ENCODE results near the gene CNP.
"Not testable (repeated sequence)": the region's sequence is repeated elsewhere in the genome, so short reads cannot be mapped to it uniquely, and the experiment has no call there.

Gene CNP

GRCh38 chr17:42010266-42010680 lies 43.7 kb downstream of the CNP start:
- not testable (repeated sequence) for DNase-seq

GRCh38 chr17:42010898-42011516 lies 44.4 kb downstream of the CNP start:
- no peak for DNase-seq

GRCh38 chr17:42012363-42012762 lies 45.8 kb downstream of the CNP start:
- not testable (repeated sequence) for DNase-seq

DNA sequence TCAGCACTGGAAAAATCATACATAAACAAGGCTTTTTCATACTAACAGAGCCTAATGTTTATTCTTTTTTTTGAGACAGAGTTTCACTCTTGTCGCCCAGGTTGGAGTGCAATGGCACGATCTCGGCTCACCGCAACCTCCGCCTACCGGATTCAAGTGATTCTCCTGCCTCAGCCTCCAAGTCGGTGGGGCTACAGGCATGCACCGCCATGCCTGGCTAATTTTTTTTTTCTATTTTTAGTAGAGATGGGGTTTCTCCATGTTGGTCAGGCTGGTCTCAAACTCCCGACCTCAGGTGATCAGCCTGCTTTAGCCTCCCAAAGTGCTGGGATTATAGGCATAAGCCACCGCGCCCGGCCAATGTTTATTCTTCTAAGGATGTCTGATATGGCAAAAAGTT lies 47.1 kb downstream of the CNP start:
- not testable (repeated sequence) for DNase-seq

DNA sequence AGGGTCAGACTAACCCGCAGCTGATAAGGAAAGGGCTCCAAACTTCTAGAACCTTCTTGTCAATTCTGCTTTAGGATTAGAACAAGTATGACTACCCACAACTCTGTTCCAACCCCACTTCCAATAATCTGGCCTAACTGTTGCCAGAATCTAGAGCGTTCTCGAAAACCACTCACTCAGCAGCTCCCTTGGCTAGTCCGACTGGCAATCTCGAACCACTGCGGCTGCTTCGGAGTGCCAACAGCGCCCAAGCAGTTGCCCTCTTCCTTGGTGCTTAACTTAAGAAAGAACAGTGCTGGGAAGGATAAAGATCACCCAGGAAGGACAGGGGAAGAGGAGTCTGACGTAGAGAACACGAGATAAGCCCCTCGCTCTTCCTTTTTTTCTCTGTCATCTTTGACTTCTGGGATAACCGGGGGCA lies 49.8 kb downstream of the CNP start:
- no peak for DNase-seq

- DNase-seq: peak; percentile 95
Measured at GRCh38 chr17:42016941-42017865, 50.6 kb downstream of the CNP start, which contains the start of gene DNAJC7. Gene DNAJC7, minus strand, starts transcription at chr17:42017439. Its CDS starts 23 bp downstream, at chr17:42017416.

- peak; percentile 68 for DNase-seq
Measured at GRCh38 chr17:42017866-42018200, 51.2 kb downstream of the CNP start.

DNA sequence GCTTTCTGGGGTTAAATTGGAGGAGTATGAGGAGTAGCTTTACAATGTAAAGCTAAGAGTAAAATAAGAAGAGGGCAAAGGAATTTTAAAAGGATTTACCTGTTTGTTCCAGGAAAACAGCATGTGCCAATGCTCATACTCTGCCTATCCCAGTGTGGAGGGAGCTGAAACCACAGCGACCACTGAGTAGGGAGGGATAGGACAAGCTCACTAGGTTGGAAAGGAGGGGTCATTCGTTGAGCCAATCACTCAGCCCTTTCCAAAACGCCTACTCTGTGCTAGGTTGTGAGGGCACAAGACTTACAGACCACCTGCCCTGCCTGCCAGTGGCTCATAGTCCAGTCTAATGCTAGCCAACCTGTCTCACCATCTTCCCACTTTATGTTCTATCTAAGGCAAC lies 51.7 kb downstream of the CNP start:
- DNase-seq: peak; percentile 15

- no peak for DNase-seq
Measured at GRCh38 chr17:42018988-42019387, 52.4 kb downstream of the CNP start.

DNA sequence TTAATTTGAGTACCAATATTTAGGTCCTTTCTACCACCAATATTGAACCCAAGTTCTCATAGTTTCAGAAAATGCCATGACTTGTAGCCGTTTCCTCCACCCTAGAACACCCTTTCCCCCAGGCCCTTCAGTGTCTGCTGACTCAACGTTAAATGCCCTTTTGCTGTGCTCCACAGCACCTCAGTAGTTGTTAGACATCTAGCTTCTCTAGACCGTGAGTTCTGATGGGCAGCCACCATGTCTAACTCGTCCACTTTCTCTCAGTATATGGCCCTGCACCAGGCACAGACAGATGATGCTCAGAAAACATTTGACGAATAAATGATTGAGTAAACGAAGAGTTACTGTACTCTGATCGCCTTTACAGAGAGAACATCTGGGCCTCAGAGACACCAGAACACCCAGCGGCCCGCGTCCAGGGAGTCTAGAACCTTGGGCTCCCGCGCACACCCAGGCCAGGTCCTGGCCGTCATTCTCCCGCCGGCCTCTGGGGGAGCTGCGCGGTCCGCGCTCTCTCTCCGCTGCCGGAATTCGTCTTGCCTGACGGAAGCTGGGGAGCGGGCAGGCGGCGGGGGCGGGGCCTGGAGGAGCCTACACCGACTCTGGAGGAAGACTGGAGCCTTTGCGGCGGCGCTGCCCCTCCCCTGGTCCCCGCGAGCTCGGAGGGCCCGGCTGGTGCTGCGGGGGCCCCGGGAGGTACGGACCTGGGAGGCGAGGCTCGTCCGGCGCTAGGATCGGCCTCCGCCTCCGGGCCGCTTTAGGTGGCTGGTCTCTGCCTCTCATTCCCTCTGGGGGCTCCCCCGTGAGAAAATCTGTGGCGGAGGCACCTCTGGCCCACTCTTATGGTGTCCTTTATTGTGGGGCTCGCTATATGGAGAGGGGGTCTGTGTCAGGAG lies 53.2 kb downstream of the CNP start, which contains the start of gene NKIRAS2:
Gene NKIRAS2 (plus strand): TSS at position 582 of the 896 bp plus-strand sequence. CDS start 1,488 bp downstream, outside the sequence.
- DNase-seq: peak; percentile 85

DNA sequence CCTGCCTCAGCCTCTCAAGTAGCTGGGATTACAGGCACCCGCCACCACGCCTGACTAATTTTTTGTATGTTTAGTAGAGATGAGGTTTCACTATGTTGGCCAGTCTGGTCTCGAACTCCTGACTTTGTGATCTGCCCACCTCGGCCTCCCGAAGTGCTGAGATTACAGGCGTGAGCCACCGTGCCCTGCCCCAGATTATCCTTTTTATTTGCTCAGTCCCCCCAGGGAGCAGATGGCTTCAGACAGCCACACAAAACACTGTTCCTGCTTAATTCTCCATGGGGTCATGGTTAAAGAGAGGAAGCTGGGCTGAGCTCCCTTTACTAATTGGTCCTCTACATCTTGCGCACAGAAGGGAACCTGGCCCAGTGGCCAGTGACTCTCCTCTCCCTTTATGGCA lies 54.2 kb downstream of the CNP start:
- not testable (repeated sequence) for DNase-seq

- DNase-seq: no peak
Measured at GRCh38 chr17:42023524-42024349, 57.1 kb downstream of the CNP start.

DNA sequence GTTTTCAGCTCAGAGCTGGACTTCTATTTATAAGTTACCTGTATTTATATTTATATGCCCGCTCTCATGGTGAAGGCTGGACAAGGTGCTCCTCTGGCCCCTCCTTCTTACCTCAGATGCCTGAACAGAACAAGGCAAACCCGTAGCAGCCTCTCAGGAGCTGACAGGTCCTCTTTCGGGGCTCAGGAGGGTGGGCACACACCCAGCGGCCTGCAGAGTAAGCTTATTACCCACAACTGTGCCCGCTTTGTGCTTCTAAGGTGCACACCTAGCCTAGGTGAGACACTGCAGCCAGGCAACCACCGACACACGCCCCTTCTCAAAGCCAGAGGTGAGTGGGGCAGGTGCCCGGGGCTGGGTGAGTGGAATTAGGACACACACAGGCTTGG lies 58.6 kb downstream of the CNP start:
- DNase-seq: no peak

- no peak for DNase-seq
Measured at GRCh38 chr17:42025936-42026335, 59.3 kb downstream of the CNP start.

DNA sequence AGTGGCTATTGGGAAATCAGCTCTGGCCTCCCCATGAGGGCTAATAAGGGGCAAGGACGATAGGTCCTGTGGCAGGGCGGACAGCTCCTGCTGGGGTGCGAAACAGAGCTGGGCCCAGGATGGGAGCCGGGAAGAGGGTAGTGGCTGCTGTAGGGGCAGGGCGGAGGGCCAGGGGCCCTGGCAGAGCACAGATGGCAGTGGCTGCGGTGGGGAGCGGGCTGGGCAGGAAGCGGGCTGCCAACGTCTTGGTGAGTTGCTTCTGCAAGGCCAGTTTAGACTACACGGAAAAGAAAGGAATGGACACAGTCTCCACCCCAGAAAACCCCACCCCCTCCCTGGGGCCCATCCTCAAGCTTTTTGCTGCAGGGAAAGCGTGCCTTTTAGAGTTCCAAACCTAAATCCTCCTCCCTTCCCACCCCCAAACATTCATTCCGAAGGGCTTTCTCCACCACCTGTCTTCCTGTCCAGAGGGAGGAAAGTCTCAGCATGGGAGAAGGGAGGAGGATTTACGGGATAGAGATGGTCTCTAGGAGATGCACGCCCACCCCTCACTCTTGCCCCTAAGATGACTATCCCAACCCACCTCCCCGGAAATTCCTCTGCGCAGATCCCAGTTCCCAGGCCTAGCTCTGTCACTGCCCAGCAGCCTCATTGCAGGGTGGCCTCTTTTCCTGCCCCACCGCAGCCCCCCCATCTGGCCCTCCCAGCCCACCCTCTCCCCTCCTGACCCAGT lies 60.4 kb downstream of the CNP start:
- DNase-seq: no peak

Data from NCI-H2227 treated with DMSO at 0.1 percent for 48 hours (cell line).